Liver (tissue), 5 donors: ENCODE data around the gene RNF149. TPM values are rescaled to one million over a fixed set of nuclear protein-coding genes. Genes with fewer than 3 reads are reported as not detected.
A peak's percentile ranks its signal among the peaks of the same experiment; 100 is the strongest.

Source experiments
- polyA plus RNA-seq, 2 donors: library from polyadenylated mRNA; stranded (reverse) in 1 of 2; unstranded in 1 of 2; fragments of 200-250 nt in 1 of 2; fragments of >200 nt in 1 of 2; fragmentation: Nextera tagmentation in 1 of 2; extraction: Ambion mirVana in 1 of 2; gene quantifications; one replicate each; pipeline versions ENCODE4 v1.2.1 to v1.2.3, GENCODE V29; 2013 to 2015
- small RNA-seq: library from RNA; depleted of rRNA; stranded (forward); fragments of <200 nt; gene quantifications from one replicate; pipeline ENCODE3, GENCODE V24; 2014
- total RNA-seq, 2 donors: library from RNA; depleted of rRNA; stranded (reverse); fragments of >200 nt; gene quantifications; one replicate each; pipeline ENCODE4 v1.2.3, GENCODE V29; 2014
- donor health status: healthy.
- donor health status: healthy.
- donor health status: healthy.

Gene RNF149
- total and polyA plus RNA-seq, 4 donors = 14.1 to 54.7 (median 29.1) TPM

Small RNA genes lying within 50 kb of the gene (small RNA-seq; reads per million reads assigned to genes)
- 0.35 reads per million, percentile 38 among the genes with 10 or more reads in this experiment for gene MIR5696
- gene SNORD89 = 162 reads per million, percentile 98 among the genes with 10 or more reads in this experiment

Other genes with a start within 250 kb of the RNF149 start
- gene TBC1D8, start 157.3 kb downstream of the RNF149 start, total RNA-seq = 10 to 100 TPM; 10.4 to 38.6 TPM
- gene TBC1D8, start 157.3 kb downstream of the RNF149 start, polyA plus RNA-seq = 10 to 100 TPM; 13.2 to 13.5 TPM
- 10 to 100 TPM; 12.7 to 14.3 TPM for gene CNOT11, start 55.8 kb downstream of the RNF149 start, total RNA-seq
- gene CNOT11, start 55.8 kb downstream of the RNF149 start, polyA plus RNA-seq = 10 to 100 TPM in 1 of 2 donors, 1 to 10 TPM in 1; 9.8 to 14.3 TPM
- gene CREG2, start 78.8 kb upstream of the RNF149 start, total RNA-seq = under 1 TPM in 1 of 2 donors, not detected in 1; 0.05 TPM
- gene CREG2, start 78.8 kb upstream of the RNF149 start, polyA plus RNA-seq = not detected
- under 1 TPM; 0.08 to 0.09 TPM for gene RFX8, start 166.4 kb upstream of the RNF149 start, total RNA-seq
- gene RFX8, start 166.4 kb upstream of the RNF149 start, polyA plus RNA-seq = under 1 TPM in 1 of 2 donors, not detected in 1; 0.09 TPM